ENCODE results near the gene RNF121.

Gene RNF121

DNA sequence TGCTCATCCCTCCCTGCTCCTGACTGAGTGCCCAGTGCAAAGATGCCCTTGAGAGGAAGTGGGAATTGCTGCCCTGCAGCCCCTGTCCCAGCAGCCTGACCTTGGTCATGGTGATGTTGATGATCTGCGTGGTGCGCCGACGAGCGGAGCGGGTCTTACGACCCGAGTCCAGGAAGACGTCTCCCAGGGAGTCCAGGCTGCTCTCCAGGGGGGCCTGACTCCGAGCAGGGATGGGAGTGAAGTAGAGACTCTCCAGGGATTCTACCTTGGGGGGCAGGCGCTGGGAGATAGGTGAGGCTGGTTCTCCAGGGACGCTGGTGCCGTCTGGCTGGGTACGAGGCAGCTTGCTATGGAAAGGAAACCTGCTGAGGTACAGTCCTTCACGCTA, 78.2 kb downstream of the RNF121 start:
- no peak for FAIRE-seq

DNA sequence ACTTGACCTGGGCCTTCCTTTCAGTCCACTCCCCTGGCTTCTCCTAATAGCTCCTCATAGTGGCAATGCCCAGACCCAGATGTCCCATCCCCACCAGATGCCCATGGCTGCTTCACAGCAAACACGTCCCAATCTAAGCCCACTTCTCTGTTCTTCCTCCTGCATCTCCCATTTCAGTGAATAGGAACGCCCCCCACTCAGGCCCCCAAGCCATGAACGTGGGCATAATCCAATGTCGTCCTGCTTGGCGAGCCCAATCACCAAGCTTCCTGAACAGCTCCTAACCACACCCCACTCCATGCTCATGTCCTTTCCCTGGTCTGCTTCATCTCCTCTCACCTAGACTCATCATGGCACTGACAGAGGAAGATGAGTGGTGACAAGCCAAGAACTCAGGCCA, 78.7 kb downstream of the RNF121 start:
- no peak for FAIRE-seq

DNA sequence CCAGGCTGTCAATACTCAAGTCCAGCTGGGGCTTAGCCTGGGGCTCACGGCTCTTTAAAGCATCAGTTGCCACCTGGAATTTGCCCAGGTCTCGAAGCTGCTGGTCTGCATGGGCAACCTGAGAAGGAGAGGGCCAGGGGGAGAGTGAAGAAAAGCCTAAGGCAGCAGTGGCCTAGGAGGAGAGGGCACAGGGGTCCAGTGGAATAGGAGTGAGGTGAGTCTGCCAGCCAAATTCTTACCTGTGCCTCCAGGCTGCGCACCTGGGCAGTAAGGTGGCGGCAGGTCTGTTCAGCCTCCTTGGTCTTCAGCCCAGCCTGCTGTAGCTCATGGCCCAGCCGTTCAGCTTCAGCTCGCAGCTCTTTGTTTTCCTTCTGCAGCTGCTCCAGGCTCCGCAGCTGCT, 79.9 kb downstream of the RNF121 start:
- FAIRE-seq, result no peak

DNA sequence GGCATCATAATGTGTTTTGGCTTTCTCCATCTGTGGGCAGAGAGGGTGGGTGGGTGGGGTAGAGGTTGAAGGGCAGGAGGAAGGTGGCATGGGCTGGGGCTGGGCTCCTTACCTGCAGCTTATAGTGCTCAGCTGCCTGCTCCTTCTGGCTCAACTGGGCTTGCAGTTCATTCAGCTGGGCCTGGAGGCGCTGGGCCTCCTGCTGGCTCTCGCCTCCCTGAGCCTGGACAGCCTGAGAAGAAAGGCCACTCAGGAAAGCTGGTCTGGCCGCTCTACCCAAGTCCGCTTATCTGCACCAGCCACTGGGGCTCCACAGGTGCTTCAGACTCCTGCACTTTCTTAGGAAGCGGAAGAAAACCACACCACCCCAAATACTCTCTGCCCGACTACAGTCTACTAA, 80.3 kb downstream of the RNF121 start:
- FAIRE-seq, result no peak

DNA sequence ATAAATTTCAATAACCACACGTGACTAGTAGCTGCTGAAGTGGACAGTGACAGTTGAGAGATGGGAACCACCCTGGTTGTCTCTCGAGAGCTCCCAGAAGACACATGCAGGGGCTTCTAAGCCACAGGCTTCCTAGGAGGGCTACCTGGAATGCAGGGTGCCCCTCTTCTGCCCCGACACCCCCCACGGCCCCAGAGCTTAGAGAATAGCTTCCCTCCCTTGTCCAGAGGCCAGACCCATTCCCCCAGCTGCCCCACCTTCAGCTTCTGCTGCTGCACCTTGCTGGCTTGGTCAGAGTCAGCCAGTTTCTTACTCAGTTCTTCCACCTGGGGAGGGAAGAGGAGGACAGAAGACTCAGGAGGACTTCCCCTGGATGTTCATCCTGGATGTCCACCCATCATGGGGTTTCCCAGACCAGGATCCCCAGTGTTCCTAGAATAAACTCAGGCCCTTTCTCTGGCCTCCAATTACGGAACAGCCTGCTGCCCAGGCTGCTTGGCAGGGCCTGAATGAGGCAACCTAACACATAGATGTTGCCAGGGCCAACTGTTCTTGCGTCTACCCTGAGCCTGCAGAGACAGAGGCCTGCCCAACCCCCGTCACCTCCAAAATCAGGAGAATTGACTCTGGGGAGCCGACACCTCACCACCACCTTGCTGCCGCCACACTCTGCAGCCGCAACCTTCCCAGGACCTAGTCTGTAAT, 81.8 kb downstream of the RNF121 start:
- FAIRE-seq, result no peak

DNA sequence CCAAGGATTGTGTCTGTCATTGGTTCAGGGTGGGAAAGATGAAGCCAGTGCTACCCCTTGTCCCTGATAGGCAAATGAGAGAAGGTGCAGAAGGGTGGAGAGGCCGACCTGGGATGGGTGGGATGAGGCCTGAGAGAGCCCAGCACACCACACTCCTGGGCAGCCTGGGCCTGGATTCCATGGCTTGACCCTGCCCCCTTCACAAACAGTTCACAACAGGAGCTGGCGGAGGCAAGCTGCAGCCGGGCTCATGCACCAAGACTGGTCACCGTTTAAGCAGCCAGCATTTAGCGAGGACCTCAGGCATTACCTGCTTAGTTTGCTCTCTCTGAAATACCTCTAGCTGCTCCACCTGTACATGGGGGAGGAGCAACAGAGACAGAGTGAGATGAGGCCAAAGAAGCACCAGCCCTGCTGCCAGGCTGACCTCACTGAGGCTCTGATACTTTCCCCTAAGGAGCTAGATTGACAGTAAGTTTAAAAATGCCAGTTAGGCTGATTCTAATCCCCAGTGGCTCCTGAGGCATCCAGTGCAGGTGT, 83.3 kb downstream of the RNF121 start:
- no peak for FAIRE-seq

DNA sequence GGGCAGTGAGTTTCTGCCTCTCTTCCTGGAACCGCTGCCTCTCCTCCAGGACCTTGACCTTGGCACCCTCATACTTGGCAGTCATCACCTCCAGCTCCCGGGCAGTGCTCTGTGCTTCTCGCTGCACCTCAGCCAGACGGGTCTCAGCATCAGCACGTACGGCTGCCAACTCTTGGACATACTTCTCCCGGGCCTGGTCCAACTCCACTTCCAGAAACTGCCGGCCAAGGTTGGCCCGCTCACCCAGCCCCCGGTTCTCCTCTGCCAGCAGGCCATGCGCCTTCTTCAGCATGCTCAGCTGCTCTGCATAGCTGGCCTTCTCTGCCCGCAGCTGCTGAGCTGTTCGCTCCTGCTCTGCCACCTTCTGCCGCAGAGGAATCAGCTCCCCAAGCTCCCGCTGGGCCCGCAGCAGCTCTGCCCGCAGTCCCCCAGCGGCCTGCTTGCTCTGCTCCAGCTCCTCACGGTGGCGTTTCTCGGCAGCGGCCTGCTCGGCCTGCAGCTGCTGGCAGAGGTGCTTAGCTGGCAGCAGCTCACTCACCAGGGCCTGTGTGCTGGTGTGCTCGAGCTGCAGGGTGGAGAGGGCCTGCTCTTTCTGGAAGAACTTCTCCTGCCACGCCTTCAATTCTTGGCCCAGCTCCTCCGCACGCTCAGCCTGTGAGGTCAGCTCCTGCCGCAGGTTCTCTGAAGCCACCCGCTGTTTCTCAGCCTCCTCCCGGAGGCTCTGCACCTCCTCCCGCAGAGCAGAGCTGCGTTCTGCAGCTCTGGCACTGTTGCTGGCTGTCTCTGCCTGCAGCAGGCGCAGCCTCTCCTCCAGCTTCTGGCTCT, 84.3 kb downstream of the RNF121 start:
- FAIRE-seq, result no peak

DNA sequence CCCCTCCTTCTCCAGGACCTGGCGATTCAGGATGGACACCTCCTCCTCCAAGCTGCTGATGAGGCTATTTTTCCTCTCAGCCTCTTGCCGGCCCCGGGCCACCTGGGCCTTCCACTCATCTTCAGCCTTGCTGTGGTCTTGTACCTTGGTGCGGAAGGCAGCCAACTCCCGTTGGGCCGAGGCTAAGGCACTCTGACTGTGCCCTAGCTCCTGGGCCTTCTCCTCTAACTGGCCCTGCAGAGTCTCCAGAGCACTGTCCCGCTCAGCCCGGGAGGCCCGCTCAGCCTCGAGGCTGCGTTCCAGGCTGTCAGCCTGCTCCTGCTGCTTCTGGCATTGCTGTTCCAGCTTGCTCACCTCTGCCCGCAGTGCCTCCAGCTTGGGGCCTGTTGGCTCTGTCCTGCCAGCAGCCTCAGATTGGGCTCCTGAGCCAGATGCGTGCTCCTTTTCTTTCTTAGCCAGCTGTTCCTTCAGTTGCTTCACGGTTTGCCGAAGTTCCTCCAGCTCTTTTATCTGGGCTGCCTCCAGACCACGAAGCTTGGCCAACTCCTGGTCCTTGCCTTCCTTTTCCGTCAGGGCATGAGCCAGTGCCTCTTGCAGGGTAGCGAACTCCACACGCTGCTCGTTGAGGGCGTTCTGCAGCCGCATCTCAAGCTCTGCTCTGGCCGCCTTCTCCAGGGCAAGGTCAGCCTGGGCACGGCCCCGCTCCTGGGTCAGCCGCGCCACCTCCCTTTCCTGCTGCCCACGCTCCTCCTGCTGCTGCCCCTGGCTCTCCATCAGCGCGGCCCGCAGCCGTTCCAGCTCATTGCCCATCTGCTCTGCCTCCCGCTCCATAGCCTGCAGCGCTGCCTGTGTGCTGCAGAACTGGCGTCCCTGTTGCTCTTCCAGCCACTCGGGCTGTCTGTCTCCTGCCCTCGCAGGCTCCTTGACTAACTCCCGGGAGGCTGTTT, 85.2 kb downstream of the RNF121 start:
- FAIRE-seq, result no peak

DNA sequence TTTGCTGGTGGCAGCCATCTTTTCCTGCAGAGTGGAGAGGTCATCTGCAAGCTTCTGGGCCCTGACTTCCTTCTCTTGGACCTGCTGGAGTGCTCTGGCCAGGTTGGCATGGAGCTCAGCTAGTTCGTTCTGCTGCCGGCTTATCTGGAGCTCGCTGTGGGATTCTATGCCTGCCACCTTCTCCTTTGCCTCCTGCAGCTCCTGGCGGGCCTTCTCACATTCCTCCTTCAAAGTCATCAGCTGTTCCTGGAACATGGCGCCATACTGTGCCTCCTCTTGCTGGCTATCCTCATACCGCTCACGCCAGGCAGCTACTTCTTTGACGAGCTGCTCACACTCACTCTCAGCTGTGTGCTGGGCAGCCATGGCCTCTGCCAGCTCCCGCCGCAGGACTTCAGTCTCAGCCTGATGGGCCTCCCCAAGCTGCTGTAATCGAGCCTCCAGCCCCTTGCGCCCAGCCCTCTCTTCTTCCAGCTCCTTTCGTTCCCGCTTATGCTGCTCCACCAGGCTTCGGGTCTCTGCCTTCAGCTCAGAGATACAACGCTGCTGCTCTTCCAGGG, 86.0 kb downstream of the RNF121 start:
- FAIRE-seq, result no peak

DNA sequence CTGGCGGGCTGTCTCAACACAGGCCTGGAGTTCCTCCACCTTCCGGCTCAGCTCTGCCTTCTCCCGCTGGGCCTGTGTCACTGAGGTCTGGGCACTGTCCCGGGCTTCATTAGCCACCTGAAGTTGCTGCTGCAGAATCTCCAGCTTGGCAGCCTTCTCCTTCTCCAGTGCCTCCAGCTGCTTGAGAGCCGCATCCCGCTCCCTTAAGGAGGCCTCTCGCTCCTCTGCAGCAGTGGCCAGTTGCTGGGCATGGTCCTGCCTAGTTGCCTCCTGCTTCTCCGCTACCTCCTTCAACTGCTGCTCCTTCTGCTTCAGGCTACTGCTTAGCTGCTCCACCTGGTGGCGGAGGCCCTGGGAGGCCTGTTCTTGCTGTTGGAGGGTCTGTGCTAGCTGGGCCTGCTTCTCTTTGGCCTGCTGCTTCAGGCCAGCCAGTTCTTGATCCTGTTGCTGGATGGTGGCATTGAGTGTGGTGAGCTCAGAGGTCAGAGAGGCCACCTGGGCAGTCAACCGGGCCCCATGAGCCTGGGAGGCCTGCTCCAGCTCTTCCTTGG, 86.7 kb downstream of the RNF121 start:
- no peak for FAIRE-seq

DNA sequence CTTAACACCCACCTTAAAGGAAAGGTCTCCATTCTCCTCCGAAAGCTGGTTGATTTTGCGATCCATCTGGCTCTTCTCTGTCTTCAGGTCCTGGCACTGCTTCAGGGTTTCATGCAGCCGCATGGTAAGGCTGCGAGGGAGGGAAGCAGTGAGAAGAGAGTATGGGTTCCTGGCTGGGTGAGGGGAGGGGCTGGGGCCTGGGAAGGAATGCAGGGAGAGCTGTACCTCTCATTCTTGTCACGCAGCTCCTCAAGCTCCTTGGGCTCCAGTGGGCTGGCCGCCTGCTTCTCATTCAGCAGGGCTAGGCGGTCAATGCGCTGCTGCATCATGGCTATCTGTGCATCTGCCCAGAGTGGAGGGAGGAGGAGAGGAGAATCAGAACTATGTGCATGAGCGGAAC, 89.3 kb downstream of the RNF121 start:
- no peak for FAIRE-seq

DNA sequence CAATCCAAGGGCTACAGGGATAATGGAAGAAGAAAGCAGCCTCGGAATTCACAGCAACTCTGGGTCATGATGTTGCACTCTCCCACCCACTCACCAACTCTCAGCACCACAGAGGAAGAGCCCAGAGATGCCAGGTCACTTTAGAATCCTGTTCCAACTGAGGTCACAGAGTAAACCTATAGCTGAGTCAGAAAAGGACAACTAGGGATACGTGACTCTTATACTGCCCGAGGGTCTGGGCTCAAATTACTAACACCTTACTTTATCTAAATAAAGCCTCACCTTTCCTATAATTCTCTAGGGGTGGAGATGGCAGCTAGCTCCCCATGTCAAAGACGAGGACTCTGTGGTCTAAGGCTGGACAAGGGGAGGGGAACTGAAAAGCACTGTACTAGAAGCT, 94.5 kb downstream of the RNF121 start:
- FAIRE-seq, result no peak

DNA sequence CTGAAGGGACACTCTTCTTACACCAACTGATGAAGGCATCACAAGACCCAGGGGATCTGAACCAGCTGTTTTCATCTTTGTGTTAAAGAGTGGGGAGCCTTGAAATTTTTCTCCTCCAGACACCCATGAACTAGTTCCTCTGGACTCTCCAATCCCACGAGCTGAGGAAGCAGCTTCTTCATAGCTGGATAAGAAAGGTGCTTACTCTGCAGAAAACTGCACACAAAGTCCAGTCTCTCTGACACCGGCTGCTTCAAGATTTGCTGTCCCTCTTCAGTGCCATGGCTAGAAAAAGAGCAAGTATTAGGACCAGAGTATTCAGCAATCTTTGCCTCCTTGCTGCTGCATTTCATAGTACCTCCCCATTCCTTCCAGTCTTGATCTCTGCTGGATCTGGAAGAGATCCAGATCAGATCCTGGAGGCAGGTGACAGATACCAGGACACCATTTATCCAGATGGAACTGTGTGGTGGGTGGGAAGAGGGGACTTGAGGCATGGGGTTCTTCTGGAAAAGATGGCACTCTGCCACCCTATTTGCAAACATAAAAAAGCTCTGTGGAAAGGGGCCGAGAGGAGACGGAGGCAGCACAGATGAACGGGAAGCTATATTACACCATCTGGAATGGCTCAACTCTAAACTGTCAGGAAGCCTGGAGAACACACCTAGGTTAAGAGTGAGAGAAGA, 95.4 kb downstream of the RNF121 start:
- FAIRE-seq, result no peak

DNA sequence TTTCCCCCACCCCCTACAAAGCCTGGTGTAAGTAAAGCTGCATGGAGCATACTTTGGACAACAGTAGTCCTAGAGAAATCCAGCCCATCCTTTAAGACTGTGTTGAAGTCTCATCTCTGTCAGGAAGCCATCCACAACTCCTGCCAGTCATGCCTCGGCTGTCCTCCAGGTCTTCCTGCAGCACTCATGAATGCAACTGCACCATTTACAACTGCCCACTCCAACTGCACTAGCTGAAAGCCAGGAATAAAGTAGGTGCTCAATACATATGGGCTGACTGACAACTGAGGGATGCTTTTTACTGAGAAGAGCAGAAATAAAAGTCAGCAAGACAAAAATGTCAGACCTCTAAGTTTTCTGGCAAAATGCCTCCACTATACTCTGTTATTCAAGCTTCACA, 97.2 kb downstream of the RNF121 start:
- no peak for FAIRE-seq

DNA sequence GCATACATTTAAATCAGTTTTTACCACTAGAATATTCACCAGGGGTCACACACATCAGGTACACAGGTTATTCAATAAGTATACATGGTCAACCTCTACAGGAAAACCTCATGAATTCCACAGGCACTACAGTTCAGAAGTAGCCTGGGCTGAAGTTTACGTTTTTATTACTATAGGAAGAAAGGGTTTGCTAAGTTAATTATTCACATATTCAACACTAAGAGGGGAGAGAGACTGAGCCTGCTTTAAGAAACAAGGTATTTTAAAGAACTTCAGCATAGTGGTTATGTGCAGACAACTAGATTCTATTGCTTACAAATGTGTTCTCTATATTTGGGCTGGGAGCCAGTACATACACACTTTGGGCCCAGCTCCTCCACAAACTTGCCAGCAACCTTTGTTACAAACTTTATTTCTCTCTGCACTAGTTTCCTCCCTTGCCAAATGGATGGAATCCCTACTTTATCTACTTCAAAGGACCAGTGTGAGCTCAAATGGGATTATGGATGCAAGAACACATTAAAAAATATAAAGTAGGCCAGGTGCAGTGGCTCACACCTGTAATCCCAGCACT, 101.7 kb downstream of the RNF121 start:
- FAIRE-seq, result no peak

DNA sequence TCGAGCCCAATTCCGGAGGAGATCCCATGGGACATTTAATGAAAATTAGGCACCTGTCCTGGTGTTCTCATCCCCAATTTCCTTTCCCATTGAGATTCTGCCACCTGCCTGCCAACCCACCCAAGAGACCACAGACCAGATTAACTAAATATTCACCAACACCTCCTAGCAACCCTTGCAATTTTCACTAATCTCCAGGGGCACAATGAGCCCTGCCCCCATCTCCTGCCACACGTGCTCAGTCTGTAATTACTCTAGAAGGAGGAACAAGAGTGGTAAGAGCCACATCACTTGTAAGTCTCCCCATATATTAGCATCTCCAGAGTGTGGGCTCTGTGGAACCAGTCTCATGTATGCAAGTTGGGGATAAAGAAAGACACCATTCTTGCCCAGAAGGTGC, 107.8 kb downstream of the RNF121 start:
- FAIRE-seq, result no peak

DNA sequence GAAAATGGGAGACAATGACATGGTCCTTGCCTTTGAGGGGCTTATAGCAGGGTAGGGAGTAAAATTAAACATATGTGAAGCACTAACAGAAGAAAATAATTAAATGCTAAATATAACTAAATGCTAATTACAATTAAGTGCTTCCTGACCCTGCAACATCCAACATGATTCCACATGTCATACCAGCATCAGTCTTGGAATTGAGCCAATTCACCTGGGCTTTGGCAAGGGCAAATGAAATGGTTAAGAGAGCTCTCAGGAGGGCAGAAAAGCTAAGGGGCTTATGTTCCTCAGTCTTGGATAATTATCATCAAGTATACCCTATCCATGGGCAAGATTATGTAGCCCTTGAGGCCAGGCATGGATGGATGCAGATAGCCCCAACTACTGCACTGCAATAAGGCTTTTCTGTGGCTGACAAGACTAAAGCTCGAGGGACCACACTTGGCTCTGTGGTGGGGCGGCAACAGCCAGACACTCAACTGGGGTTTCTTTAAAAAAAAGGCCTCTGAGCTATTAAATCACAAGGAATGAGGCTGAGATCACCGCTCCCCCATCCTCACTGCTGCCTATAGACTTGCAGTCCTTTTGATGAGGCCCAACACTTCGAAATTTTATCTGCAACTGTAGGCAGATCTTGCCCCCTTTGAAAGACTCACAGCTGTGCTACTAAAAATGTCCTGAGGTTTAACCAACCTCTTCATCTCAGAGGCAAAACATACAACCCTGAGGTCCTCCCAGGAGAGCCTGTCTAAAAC, 108.9 kb downstream of the RNF121 start:
- FAIRE-seq, result no peak

DNA sequence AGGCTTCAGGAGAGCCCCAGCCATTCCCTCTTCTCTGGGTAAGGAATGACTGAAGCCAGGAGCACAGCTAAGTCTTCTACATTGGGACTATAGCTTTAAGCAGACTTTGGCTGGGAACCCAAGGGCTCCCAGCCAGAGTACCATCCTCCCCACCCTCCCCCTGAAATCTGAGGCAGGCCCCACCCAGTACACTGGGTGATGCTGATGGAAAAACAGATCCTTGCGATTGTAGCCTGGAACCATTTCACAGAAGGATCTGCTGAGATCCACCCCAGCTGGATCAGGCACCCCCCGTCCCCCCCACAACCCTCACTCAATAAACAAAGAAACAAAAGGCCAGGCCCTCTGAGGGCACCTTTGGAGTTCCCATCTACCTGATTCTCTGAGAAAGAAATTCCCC, 109.6 kb downstream of the RNF121 start:
- FAIRE-seq, result no peak

DNA sequence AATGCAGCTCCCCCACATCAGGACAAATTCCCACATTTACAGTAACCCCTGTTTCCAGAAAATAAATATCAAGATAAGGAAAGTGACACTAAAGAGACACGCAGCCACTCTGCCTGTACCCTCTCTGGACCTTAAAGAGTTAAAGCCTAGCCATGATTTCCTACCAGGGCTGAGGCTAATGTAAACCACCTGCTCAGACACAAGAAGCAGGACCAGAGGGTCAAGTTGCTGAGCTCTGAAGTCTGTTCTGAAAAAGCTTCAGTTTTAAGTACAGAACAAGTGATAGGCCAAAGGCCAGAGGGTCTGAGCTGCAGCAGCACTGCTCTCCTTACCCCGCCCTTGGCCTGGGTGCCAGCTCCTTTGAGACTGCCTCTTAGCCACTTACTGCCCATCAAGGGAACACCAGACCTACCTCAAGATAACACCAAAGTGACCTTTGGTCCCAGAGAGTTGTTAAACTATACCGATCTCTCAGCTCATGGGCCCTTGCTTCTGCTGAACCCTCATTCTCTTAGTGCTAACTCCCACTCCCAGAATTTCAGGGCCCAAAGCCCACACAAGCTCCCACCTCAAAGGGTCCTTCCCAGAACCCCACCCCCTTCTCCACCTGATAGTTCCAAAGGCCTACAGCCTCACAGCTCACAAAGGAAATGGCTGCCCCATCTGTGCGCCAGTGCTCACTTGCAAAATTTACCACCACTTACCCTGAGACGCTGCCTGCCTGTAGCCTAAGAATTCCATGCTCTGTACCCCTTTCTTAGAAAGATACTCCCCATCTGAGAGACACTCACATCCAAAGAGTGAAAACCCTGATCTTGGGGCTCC, 110.4 kb downstream of the RNF121 start:
- no peak for FAIRE-seq
